Common myeloid progenitor, CD34-positive (primary cell): ENCODE data around the gene HEXIM1.

Experiments used
- CTCF ChIA-PET: fragments of 350-600 bp; sonication (Branson Sonifier 250); formaldehyde crosslinking; loops from one replicate; lab custom pipeline; 2021; ENCODE audit warnings: antibody characterized with exemption; lab: Charles Lee
- POLR2A ChIA-PET: fragments of 350-600 bp; sonication (Branson Sonifier 250); formaldehyde crosslinking; loops from one replicate; lab custom pipeline; 2021; ENCODE audit warnings: antibody characterized with exemption; lab: Charles Lee
- DNase-seq, 3 donors: peaks; one replicate each; pipeline versions ENCODE4 v3.0.0 to v3.0.0-alpha.2; 2013
- H3K27ac ChIP-seq, 2 experiments: 1 replicate in 1 of 2; 2 replicates in 1 of 2; pipeline ENCODE4 v1.7.0; 2013; ENCODE audit warnings: inconsistent platforms in 2 of 2, low read length in 2 of 2, mild to moderate bottlenecking in 2 of 2, low read depth in 1 of 2, moderate library complexity in 1 of 2; ENCODE audit not compliant: severe bottlenecking in 2 of 2, insufficient read depth in 1 of 2, poor library complexity in 1 of 2
- H3K27me3 ChIP-seq, 5 experiments: replicated peaks in 2 of 5; 1 replicate in 3 of 5; 2 replicates in 2 of 5; pipeline versions ENCODE4 v1.6.1 to v1.7.0; 2013; ENCODE audit warnings: low read length in 4 of 5, mild to moderate bottlenecking in 2 of 5, moderate library complexity in 2 of 5, inconsistent platforms in 1 of 5; ENCODE audit not compliant: insufficient read depth in 5 of 5, control insufficient read depth in 4 of 5
- H3K36me3 ChIP-seq, 4 experiments: 1 replicate in 2 of 4; 2 replicates in 2 of 4; pipeline versions ENCODE4 v1.6.1 to v1.7.0; 2013; ENCODE audit warnings: low read length in 3 of 4, control low read depth in 1 of 4, mild to moderate bottlenecking in 1 of 4; ENCODE audit not compliant: control insufficient read depth in 4 of 4, insufficient read depth in 4 of 4
- H3K4me1 ChIP-seq, 4 experiments: 1 replicate in 3 of 4; 2 replicates in 1 of 4; pipeline versions ENCODE4 v1.6.1 to v1.7.1; 2013; ENCODE audit warnings: low read length in 3 of 4, mild to moderate bottlenecking in 3 of 4, control low read depth in 1 of 4, inconsistent platforms in 1 of 4, moderate library complexity in 1 of 4; ENCODE audit not compliant: control insufficient read depth in 4 of 4, insufficient read depth in 4 of 4; ENCODE audit errors: control extremely low read depth in 1 of 4
- H3K4me3 ChIP-seq, 7 experiments: 1 replicate in 4 of 7; 2 replicates in 3 of 7; pipeline versions ENCODE4 v1.5.1 to v1.7.0; 2013; ENCODE audit warnings: mild to moderate bottlenecking in 7 of 7, low read length in 6 of 7, moderate library complexity in 6 of 7, inconsistent platforms in 2 of 7, low read depth in 2 of 7, control low read depth in 1 of 7; ENCODE audit not compliant: insufficient read depth in 4 of 7, control insufficient read depth in 1 of 7; ENCODE audit errors: extremely low read depth in 1 of 7
- H3K9me3 ChIP-seq, 5 experiments: 1 replicate in 4 of 5; 2 replicates in 1 of 5; pipeline versions ENCODE4 v1.6.1 to v1.7.1; 2013; ENCODE audit warnings: low read length in 4 of 5, mild to moderate bottlenecking in 2 of 5, inconsistent platforms in 1 of 5, low read depth in 1 of 5, moderate library complexity in 1 of 5; ENCODE audit not compliant: control insufficient read depth in 4 of 5, insufficient read depth in 2 of 5; ENCODE audit errors: control extremely low read depth in 1 of 5
- WGBS: methylation state at CpG from one replicate; pipeline ENCODE4 v1.1.5; 2013; ENCODE audit not compliant: insufficient coverage; 5-methylcytosine and 5-hydroxymethylcytosine counted together

HEXIM1 gene

DNA sequence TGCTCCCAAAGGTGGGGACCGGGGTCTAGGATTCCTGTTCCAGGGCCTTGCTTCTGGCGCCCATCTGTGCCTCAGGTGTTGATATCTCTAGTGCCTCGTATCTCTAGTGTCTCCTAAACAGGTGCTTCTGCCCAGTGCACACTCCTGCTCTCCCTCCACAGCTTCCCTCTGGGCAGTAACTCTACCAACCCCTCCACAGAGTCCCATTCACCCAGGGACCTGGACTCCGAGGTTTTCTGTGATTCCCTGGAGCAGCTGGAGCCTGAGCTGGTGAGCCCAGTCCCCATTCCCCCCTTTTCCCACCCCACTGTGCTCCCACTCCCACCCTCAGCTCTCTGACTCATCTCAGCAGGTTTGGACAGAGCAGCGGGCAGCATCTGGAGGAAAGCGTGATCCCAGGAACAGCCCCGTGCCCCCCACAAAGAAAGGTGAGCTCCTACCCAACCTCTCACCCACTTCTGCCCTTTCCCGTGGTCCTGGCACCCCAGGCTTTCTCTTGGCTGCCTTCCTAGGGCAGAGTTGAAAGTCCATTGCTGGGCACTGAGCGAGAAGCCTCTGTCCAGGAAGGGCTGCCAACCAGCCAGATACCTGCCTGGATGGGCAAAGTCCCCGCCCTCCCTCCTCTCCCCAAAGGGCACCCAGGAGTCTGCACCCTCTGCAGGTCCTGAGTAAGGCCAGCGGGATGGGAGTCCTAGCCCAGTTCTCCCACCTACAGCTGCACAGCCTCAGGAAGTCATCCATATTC lies 10.5 kb upstream of the HEXIM1 start:
- Histone ChIP-seq H3K9me3 (no peaks in the 10 kb centered on the region), H3K36me3 (peaks cover 0 to 13% (median 2%) of the 10 kb centered on the region in 4 experiments), H3K27ac (no peak overlapping the region), H3K4me1 (peaks cover 0 to 18% (median 17%) of the 10 kb centered on the region in 4 experiments), H3K4me3 (no peak overlapping the region), H3K27me3 (no peaks in the 10 kb centered on the region)
- DNase-seq = no peak
- CTCF ChIA-PET = interaction anchor here (1.0 to 7.9 kb wide), 2 partner anchors 12 to 60 kb away, joined by 4 to 148 read pairs; partner anchors contain the start of gene HEXIM1
- 98% methylated on average over 9 of the region's 11 CpGs for WGBS
- POLR2A ChIA-PET = interaction anchor here (0.6 to 3.1 kb wide), 2 partner anchors 11 to 41 kb away, joined by 4 to 34 read pairs; partner anchors contain the start of gene HEXIM1

DNA sequence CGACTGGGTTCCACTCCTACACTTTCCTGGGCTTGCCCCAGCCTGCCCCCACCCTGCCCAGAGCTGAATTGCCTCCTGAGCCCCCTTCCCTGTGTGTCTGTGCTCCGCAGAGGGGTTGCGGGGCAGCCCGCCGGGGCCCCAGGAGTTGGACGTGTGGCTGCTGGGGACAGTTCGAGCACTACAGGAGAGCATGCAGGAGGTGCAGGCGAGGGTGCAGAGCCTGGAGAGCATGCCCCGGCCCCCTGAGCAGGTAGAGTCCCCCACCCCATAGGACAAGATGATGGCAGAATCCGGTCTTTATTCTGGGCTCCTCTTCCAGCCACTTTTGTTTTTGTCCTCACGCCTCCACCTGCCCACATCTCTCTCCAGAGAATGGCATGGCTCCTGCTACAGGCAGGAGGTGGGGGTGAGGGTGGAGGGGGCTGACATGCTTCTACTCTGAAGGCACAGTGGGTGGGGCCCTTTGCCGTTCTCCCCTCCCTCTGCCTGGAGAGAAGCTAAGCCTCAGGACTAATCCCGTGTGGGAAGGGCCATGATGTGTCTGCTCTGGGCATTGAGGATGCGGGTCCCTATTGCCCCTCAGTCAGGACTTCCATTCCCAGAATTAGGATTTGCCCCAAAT lies 9.3 kb upstream of the HEXIM1 start:
- peaks cover 0 to 23% (median 16%) of the 10 kb centered on the region in 4 experiments for H3K4me1 ChIP-seq
- WGBS = 96% methylated on average over 9 of the region's 14 CpGs
- H3K4me3 ChIP-seq = no peak overlapping the region
- DNase-seq = no peak
- no peak overlapping the region for H3K27ac ChIP-seq
- ChIA-PET POLR2A (interaction anchor here (0.8 kb wide), 1 partner anchor 9 kb away, joined by 5 read pairs; the partner anchor contains the start of gene HEXIM1), CTCF (interaction anchor here (7.9 kb wide), 1 partner anchor 11 kb away, joined by 148 read pairs; the partner anchor contains the start of gene HEXIM1)
- no peaks in the 10 kb centered on the region for H3K27me3 ChIP-seq
- H3K9me3 ChIP-seq = no peaks in the 10 kb centered on the region
- peaks cover 0 to 13% (median 2%) of the 10 kb centered on the region in 4 experiments for H3K36me3 ChIP-seq

DNA sequence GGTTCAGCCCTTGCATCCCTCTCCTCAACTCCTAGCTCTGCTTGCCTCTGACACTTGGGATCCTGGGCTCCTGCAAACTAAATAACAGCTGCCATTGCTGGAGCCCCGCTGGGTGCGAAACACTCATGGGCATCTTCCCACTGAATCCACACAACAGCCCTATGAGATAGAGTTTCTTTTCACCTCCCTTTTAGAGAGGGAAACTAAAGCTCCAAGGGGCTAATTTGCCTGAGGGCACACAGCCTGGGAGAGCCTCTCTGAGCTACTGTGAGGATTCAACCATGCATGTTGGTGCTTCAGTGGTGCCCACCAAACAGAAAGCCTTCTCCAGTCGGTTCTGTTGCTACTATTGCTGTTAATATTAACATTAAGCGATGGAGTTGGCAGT lies 8.7 kb upstream of the HEXIM1 start:
- Histone ChIP-seq H3K36me3 (peaks cover 0 to 13% (median 2%) of the 10 kb centered on the region in 4 experiments), H3K27ac (no peak overlapping the region), H3K9me3 (no peaks in the 10 kb centered on the region), H3K27me3 (no peaks in the 10 kb centered on the region), H3K4me3 (no peak overlapping the region), H3K4me1 (peaks cover 0 to 27% (median 18%) of the 10 kb centered on the region in 4 experiments)
- ChIA-PET CTCF (interaction anchor here (7.9 kb wide), 1 partner anchor 10 kb away, joined by 148 read pairs; the partner anchor contains the start of gene HEXIM1), POLR2A (interaction anchor here (0.8 kb wide), 1 partner anchor 9 kb away, joined by 5 read pairs; the partner anchor contains the start of gene HEXIM1)
- no peak for DNase-seq
- WGBS = 100% methylated on average over 2 of the region's 4 CpGs

DNA sequence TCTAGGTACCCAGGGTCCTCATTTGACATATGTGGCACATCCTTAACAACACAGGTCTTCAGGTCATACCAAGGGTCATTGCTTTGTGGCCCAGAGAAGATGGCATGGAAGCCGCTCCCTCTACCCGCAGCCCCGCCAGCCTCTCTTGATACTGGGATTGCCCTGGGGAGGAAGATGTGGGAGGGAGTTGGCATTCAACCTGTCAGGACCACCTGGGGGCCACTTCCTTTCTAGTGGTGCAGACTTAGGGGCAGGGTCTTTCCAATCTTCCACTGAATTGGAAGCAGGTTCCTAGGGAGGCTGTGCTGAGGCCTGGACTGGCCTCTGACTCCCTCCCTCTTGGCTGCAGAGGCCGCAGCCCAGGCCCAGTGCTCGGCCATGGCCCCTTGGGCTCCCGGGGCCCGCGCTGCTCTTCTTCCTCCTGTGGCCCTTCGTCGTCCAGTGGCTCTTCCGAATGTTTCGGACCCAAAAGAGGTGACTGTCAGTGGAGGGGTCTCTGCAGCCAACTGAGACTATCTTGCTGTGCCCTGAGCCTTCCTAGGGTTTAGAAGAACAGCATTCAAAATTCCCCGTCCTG lies 5.1 kb upstream of the HEXIM1 start:
- 87% methylated on average over 13 of the region's 13 CpGs for WGBS
- no peaks in the 10 kb centered on the region for H3K9me3 ChIP-seq
- peaks cover 0 to 34% (median 19%) of the 10 kb centered on the region in 4 experiments for H3K4me1 ChIP-seq
- peak overlapping the region in 3 of 7 experiments; percentile 68 to 81 (median 74) for H3K4me3 ChIP-seq
- no peaks in the 10 kb centered on the region for H3K27me3 ChIP-seq
- CTCF ChIA-PET = interaction anchor here (1.8 kb wide), 1 partner anchor 9 kb away, joined by 18 read pairs; the partner anchor contains the start of gene ACBD4
- POLR2A ChIA-PET = no interaction called here
- no peak for DNase-seq
- H3K27ac ChIP-seq = no peak overlapping the region
- peaks cover 0 to 6% (median 0%) of the 10 kb centered on the region in 4 experiments for H3K36me3 ChIP-seq

DNA sequence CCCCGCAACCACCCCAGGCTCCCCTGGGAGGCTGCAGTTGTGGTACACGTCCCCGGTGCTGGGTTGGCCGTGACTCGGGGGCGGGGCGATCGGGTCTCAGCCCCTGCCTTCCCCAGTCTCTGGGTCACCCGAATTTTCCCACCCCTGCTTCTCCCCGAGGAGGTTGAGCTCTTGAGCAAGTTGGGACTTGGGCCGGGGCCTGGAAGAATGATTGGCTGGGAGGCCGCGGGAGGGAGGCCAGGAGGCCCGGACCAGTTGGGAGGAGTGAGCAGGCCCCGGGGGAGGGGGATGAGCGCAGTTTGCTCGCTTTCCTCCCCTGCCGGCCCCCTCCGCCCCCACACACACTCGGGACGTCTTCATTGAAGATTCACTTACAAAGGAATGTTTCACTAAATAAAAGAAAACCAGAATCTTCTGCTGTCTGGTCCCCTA lies 4.5 kb upstream of the HEXIM1 start:
- 12% methylated on average over 12 of the region's 21 CpGs for WGBS
- H3K27ac ChIP-seq = peak overlapping the region in 1 of 2 experiments; percentile 70

DNA sequence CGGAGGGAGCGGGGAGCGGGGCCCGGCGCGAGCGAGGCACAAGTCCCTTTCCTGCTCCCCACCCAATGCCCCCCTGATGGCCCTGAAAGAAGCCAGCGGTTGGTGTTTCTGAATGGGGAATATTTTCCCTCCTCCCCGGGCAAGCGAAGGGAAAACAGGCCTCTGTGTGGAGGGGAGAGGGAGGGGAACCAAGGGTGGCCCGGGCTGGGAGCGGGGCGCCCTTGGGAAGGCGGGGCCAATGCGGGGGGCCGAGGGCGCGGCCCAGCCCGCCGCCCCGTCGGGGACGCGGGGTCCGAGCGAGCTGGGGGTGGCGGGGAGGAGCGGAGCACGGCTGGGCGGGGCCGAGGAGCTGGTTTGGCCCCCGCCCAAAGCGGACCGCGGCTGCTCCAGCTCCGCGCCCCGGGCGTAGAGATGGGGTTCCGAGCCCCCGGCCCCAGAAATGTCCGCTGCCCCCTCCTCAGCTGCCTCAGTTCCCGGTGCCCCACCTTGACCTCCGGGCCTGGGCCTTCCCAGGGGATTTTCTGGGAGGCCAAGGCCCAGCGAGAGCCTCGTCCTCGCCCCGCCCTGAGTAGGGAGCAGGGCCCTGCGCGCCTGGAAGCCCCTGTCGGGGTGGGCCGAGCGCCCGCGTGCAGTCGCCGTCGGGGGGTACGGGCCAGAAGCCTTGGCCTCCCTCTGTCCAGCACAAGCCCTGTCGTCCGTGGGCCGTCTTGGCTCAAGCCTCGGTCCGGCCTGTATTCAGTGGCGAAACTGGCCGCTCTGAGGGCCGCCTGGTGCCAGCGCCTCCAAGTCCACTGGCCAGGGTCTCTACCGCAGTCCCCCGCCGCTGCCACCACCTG lies 3.9 kb upstream of the HEXIM1 start:
- Histone ChIP-seq H3K27ac (peak overlapping the region in 1 of 2 experiments; percentile 70), H3K27me3 (no peaks in the 10 kb centered on the region), H3K9me3 (no peaks in the 10 kb centered on the region), H3K4me3 (peak overlapping the region in 6 of 7 experiments; percentile 22 to 81 (median 60)), H3K36me3 (peaks cover 0 to 2% (median 0%) of the 10 kb centered on the region in 4 experiments), H3K4me1 (peaks cover 0 to 43% (median 27%) of the 10 kb centered on the region in 4 experiments)
- WGBS = 27% methylated on average over 57 of the region's 71 CpGs
- POLR2A ChIA-PET = interaction anchor here (1.6 kb wide), 1 partner anchor 17 kb away, joined by 3 read pairs; no protein-coding TSS in a partner anchor
- CTCF ChIA-PET = interaction anchor here (0.9 to 1.8 kb wide), 2 partner anchors 10 to 53 kb away, joined by 3 to 18 read pairs; partner anchors contain the start of gene ACBD4
- DNase-seq = peak in 2 of 3 donors; percentile 24 to 31

More for the DNA sequence above, 4.5 kb upstream of the HEXIM1 start:
- Histone ChIP-seq H3K4me1 (peaks cover 0 to 37% (median 21%) of the 10 kb centered on the region in 4 experiments), H3K27me3 (no peaks in the 10 kb centered on the region), H3K9me3 (no peaks in the 10 kb centered on the region), H3K4me3 (peak overlapping the region in 6 of 7 experiments; percentile 22 to 81 (median 60)), H3K36me3 (peaks cover 0 to 5% (median 0%) of the 10 kb centered on the region in 4 experiments)
- CTCF ChIA-PET = interaction anchor here (0.9 to 1.8 kb wide), 2 partner anchors 9 to 54 kb away, joined by 3 to 18 read pairs; partner anchors contain the start of gene ACBD4
- DNase-seq = peak; percentile 37 to 53 (median 40)
- POLR2A ChIA-PET = no interaction called here
